ENCODE results near the gene CDON. TPM values are rescaled to one million over a fixed set of nuclear protein-coding genes. Genes with fewer than 3 reads are reported as not detected.

The CDON gene
- total and polyA plus RNA-seq, 8 donors = 8.6 to 16.3 (median 11.4) TPM

- ATAC-seq (no peak), DNase-seq (no peak)
- intact Hi-C loops (cut with DNase I) = no loop called here
- H3K36me3 ChIP-seq = no peaks in the 10 kb centered on the region
- no peaks in the 10 kb centered on the region for H3K4me1 ChIP-seq
- H3K27ac ChIP-seq = no peak overlapping the region
- no peaks in the 10 kb centered on the region for H3K27me3 ChIP-seq
- TF ChIP-seq CTCF (IDR thresholded peaks at IDR 0.05) = no peak
- H3K4me3 ChIP-seq = no peak overlapping the region
- H3K9me3 ChIP-seq = no peaks in the 10 kb centered on the region
Observed at GRCh38 chr11:125978778-125979407, 83.8 kb downstream of the CDON start.

DNA sequence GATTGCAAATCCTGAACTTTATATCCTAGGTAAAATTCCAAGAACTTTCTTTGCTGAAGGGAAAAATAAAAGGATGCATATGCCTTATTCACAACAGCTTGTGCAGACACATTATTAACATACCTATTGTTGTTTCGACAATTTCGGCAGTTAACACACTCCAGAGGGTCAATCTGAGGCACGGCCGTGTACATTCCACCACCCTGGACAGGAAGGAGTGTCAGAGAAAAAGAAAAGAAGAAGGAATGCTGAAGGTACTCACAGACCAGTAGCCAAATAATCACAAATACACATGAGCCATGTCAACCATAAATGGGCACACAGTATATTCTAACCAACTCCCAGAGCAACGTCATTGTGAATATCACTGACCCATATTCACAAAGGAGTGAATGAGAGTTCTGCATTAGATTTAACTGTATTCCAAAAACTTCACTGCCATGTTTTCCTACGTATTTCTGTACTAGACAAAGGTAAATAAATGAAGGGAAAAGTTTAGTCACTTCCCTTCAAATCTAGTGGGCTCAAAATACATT lies 84.4 kb downstream of the CDON start:
- ATAC-seq (no peak), DNase-seq (no peak)
- no peaks in the 10 kb centered on the region for H3K27me3 ChIP-seq
- no peak overlapping the region for H3K27ac ChIP-seq
- TF ChIP-seq CTCF (IDR thresholded peaks at IDR 0.05) = no peak
- intact Hi-C loops (cut with DNase I) = no loop called here
- no peaks in the 10 kb centered on the region for H3K9me3 ChIP-seq
- no peaks in the 10 kb centered on the region for H3K4me1 ChIP-seq
- no peaks in the 10 kb centered on the region for H3K36me3 ChIP-seq
- H3K4me3 ChIP-seq = no peak overlapping the region

DNA sequence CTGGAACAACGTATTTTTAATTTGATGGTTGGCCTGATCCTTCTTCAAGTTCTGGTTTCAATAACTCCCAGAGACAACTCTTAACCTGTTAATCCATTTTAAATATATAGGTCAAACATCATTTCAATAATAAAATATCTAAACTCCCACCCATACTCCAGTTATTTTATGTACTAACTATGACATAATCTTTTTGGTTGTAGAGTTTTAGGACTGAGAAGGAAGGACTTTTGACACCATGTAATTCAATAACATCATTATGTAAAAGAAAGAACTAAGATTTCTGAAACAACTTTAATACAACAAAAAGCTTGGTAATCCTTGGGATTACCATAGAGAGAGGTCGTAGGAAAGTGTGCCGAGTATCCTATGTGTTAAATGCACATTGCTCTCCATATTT lies 85.3 kb downstream of the CDON start:
- ATAC-seq (no peak), DNase-seq (no peak)
- Histone ChIP-seq H3K27ac (no peak overlapping the region), H3K9me3 (no peaks in the 10 kb centered on the region), H3K36me3 (no peaks in the 10 kb centered on the region), H3K4me1 (no peaks in the 10 kb centered on the region), H3K4me3 (no peak overlapping the region), H3K27me3 (no peaks in the 10 kb centered on the region)
- TF ChIP-seq CTCF (IDR thresholded peaks at IDR 0.05) = no peak
- intact Hi-C loops (cut with DNase I) = no loop called here

- H3K36me3 ChIP-seq = no peaks in the 10 kb centered on the region
- ATAC-seq (no peak), DNase-seq (no peak)
- H3K9me3 ChIP-seq = no peaks in the 10 kb centered on the region
- intact Hi-C loops (cut with DNase I) = no loop called here
- H3K27me3 ChIP-seq = no peaks in the 10 kb centered on the region
- no peak overlapping the region for H3K4me3 ChIP-seq
- no peak for TF ChIP-seq CTCF (IDR thresholded peaks at IDR 0.05)
- no peak overlapping the region for H3K27ac ChIP-seq
- H3K4me1 ChIP-seq = no peaks in the 10 kb centered on the region
Observed at GRCh38 chr11:125976156-125976555, 86.5 kb downstream of the CDON start.

GRCh38 chr11:125975634-125976033 lies 87.0 kb downstream of the CDON start:
- Histone ChIP-seq H3K4me3 (no peak overlapping the region), H3K4me1 (no peaks in the 10 kb centered on the region), H3K27me3 (no peaks in the 10 kb centered on the region), H3K9me3 (no peaks in the 10 kb centered on the region), H3K36me3 (no peaks in the 10 kb centered on the region), H3K27ac (no peak overlapping the region)
- no peak for TF ChIP-seq CTCF (IDR thresholded peaks at IDR 0.05)
- peak; percentile 96 for ATAC-seq
- intact Hi-C loops (cut with DNase I) = no loop called here
- no peak for DNase-seq

All from left lung (tissue), 10 donors.